Hindlimb muscle (tissue), 1 donor: ENCODE measurements around the gene ADAT1. TPM values are rescaled to one million over a fixed set of nuclear protein-coding genes. Genes with fewer than 3 reads are reported as not detected.

Source experiments
- DNase-seq: peaks from one replicate; pipeline ENCODE4 v3.0.0-alpha.2; 2013
- polyA plus RNA-seq: library from polyadenylated mRNA; unstranded; fragments of 120-200 nt; gene quantifications from one replicate; pipeline ENCODE4 v1.2.1, GENCODE V29; 2013; ENCODE audit not compliant: insufficient read length

ADAT1 gene, protein sequence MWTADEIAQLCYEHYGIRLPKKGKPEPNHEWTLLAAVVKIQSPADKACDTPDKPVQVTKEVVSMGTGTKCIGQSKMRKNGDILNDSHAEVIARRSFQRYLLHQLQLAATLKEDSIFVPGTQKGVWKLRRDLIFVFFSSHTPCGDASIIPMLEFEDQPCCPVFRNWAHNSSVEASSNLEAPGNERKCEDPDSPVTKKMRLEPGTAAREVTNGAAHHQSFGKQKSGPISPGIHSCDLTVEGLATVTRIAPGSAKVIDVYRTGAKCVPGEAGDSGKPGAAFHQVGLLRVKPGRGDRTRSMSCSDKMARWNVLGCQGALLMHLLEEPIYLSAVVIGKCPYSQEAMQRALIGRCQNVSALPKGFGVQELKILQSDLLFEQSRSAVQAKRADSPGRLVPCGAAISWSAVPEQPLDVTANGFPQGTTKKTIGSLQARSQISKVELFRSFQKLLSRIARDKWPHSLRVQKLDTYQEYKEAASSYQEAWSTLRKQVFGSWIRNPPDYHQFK
- 33.9 TPM for polyA plus RNA-seq

- DNase-seq: peak; percentile 99
Measured at GRCh38 chr16:75622761-75623605, at the start of gene ADAT1. TSS of gene ADAT1 (minus strand) at chr16:75623281. CDS start at chr16:75620799, 2,482 bp downstream.

DNA sequence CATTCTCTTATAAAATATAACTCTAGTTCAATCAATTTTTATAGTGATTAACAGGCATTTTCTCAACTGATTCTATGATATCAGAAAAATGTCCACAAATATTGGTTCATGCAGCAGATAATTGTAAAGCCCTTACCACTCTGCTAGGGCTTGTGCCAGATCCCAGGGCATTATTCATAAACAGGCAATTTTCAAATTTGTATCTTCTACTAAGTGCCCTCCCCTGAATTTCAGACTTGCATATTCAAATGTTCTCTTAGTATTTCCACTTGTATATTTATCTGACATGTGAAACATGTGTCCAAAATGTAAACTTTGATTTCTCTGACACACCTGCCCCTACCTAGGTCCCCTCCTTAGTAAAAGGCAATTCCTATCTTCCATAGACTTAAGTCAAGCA, 44.4 kb upstream of the ADAT1 start:
- DNase-seq: no peak

DNA sequence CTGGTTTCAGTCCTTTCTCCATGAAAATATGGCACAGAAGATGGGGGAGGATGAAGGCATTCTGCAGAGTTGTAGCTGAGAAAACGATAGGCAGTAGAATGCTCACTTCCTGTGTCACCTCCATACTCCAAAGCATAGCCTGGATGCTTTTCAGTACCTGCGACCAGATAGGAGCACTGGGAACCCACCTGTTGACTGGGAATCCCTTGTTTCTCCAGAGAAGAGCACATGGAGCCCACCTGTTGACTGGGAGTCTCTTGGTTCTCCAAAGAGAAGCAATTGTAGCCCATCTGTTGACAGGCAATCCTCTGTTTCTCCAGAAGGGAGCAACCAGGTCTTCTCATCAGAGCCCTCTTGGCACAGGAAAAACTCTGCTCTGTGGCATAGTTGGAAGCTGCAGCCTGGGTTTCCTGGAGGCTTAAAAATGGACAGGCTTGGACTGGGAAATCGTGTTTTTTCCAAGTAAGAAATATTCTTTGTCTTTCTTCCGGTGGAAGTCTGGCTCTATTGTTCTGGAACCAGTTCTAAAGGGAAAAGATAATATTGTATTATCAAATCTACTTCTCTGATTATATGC, 37.7 kb upstream of the ADAT1 start:
- no peak for DNase-seq

DNA sequence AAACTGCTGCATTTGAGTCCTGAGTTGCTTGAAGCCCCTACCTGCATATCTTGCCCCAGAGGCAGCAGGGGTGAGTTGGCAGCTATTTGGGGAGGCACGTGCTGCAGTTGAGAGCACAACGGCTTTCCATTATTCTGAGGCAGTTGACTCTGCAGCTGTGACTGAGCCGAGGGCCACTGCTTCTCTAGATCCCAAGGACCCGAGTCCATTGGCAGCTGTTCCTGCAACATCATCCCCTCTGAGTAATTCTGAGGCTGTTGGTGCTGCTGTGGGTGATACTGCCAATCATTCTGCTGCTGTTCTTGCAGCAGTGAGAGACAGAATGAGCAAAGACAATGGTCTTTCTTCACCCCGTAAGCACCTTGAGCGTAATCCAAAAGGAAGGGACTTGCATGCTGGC, 37.2 kb upstream of the ADAT1 start:
- no peak for DNase-seq

DNA sequence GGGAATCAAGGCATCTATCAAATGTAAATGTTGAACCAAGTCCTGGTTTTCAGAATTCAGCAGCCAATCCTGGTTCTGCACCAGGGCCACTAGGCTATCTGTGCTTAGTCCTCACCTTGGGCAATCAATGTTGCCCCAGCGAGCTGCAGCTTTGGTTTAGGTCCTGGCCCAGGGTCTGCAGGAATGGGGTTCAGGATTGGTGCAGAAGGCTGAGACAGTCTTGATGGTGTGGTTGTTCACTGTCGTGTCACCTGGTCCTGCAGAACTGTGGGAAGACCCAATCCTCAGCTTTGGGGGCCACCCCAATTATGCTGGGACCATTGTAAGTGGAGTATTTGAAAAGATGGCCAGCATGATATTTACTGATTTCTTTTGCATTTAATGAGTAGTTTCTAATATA, 35.1 kb upstream of the ADAT1 start:
- DNase-seq: no peak

GRCh38 chr16:75653922-75654321, 30.8 kb upstream of the ADAT1 start:
- DNase-seq: no peak

GRCh38 chr16:75648265-75649076, 25.4 kb upstream of the ADAT1 start:
- DNase-seq: peak; percentile 89

GRCh38 chr16:75647492-75648264, 24.6 kb upstream of the ADAT1 start, which contains the start of the genes KARS1 and TERF2IP:
TSS of gene KARS1 (minus strand) at chr16:75647665. CDS start at chr16:75647639, 26 bp downstream.
TSS of gene TERF2IP (plus strand) at chr16:75647773. CDS start at chr16:75647883, 110 bp downstream.
- peak; percentile 97 for DNase-seq

DNA sequence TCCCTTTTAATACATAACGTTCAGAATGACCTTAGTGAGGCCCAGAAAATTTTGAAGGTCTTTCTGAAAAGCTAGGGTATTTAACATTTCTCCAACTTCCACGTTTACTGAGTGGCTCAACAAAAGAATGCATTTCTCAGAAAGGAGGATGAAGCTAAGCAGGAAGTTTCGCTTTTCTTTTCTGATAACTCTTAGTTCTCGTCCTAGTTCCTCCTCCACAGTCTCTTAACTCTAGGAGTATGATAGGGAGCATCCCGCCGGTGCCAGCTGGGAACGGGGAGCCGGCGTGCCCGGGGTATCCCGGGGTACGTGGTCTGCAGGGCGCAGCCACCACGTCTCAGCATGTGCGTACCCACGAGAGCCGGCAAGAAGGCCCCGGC, 24.0 kb upstream of the ADAT1 start:
- DNase-seq: no peak

- DNase-seq: no peak
Measured at GRCh38 chr16:75644240-75645012, 21.3 kb upstream of the ADAT1 start.

DNA sequence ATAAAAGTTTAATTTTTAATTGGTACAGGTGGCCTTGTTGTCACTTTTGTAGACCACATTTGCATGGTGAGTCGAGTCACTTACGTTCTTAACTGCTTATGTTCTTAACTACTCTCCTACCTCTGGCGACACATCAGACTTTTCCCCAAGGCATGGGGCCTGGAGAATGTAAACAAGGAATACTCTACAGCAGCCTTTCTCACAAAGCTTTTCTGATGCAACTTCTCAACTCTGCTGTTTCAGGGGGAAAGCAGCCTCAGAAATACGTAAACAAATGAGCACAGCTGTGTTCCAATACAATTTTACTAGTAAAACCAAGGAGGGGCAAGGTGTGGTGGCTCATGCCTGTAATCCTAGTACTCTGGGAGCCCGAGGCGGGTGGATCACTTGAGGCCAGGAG, 17.5 kb upstream of the ADAT1 start:
- no peak for DNase-seq

GRCh38 chr16:75635036-75635435, 12.0 kb upstream of the ADAT1 start:
- DNase-seq: no peak

DNA sequence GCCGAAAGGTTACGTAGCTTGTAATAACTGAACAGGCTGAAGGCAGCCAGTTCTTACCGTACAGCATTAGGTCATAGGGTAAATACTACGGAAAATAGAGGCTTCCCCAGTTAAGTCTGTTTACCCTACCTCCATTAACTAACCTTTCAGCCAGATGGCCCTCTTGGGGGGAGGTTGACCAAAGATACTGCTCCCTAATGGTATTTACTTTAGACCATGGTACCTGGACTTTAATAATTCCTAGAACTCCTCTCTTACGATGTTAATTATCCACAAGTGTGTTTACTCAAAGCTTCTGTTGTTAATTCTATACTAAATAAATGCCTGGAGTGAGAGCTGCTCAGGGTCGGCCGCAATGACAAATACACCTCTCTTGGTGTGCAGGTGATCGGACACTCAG, 9.8 kb upstream of the ADAT1 start:
- no peak for DNase-seq

DNA sequence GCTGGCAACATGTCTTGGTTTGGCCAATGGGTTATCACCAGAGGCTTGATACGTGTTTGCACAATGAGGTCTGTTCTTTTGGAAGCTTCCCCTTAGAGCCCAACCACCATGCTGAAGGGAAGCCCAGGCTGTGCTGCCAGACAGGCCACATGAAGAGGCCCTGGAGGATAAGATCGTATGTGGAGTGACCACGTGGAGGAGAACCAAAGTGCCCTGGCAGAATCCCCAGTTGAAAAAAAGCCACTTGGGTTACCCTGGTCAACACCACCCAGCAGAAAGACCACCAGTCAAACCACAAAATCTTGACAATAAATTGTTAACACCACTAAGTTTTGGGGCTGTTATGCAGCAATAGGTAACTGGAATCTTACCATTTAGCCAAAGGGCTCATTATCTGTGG, 7.0 kb upstream of the ADAT1 start:
- DNase-seq: no peak

GRCh38 chr16:75629132-75629531, 6.1 kb upstream of the ADAT1 start:
- no peak for DNase-seq

GRCh38 chr16:75628351-75628750, 5.3 kb upstream of the ADAT1 start:
- no peak for DNase-seq

DNA sequence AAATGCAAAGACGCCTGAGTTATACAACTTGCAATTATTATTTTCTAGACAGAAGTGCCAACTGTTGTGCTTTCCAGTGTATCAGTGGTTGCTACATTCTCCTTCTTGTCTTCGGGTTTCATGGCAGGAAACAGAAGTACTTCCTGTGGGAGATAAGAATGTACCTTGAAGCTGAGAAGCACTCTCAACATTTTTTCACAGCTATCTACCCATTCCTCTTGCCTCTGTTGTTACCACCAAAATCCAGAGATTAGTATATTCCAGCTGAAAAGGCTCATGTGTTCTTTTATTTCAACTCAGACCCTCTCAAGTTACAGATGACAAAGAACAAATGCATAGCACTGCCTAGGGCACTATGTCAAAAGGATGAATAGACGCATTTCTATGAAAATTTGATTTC, 4.8 kb upstream of the ADAT1 start:
- no peak for DNase-seq

GRCh38 chr16:75626806-75627205, 3.7 kb upstream of the ADAT1 start:
- no peak for DNase-seq

DNA sequence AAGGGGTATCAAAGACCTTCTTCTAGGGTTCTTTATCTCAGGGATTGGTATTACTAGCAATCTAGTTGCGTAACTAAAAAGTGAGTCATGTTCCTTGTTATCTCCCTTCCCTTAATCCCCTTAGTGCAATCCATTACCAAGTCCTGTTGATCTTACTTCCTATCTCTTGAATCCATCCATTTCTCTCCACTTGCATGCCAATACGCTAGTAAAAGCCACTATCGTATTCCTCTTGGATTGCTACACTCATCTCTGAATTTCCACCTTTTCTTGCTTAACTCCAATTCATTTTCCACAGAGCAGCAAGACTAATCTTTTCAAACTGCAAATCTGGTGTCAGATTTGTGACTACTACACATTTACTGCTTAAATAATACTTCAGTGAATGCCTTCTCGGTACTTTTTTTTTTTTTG, 1.8 kb upstream of the ADAT1 start:
- DNase-seq: no peak

DNA sequence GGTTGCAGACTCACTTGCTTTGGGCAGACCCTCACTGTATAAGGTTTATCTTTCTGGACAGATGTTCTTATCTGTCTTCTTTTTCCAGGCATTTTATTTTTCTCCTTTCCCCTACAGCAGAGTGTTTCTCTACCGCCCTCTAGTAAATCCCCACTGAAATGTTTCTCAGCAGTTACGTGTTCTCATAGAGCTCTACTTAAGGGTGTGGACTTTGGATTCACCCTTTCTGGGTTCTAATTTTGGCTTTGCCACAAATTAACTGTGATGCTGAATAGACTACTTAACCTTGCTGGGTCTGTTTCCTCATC, 2.0 kb downstream of the ADAT1 start:
- peak; percentile 48 for DNase-seq
